ENCODE data around the gene TMEM115. TPM values are rescaled to one million over a fixed set of nuclear protein-coding genes. Genes with fewer than 3 reads are reported as not detected.

The TMEM115 gene
- total and polyA plus RNA-seq, 9 of the 15 experiments (the other 6 are each of a cell fraction or from before 2014, with no cell fraction given), result 1.6 to 26.9 (median 14.1) TPM

DNA sequence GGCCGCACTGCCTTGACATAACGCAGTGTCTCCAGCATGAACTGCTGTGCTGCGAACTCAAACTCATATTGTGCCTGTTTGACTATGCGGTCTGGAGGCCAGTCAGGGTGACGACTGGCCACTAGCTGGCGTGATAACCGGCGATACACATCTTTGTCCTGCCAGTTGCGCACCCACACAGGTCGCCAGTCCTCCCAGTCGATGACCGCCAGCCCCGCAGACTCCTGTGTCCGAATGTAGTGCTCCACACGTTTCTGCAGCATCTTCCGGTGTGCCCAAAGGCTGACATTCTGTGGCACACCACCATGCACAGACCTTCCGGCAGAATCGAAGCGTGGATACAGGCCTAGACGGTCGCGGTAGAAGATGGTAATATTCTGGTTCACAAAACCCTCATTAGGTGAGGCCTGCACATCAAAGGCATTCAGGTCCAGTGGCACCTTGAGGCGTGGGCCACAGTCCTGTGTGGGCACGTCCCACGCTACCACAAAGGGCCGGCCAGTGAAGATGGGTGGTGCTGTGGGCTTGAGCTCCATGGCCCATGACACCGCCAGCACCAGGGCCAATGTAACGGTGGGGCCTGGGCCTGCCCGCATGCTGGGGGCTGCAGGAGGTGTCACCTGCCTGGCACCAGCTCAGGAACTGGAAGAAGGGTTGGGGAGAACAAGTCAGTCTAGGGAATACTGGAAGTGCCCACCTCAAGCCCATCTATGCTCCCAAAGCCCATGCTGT is 39.3 kb downstream of the TMEM115 start:
- H3K9me3 ChIP-seq (replicated peaks; ENCODE audit: control insufficient read depth, insufficient read depth, low read depth, low read length), result no peaks in the 10 kb centered on the region
- H3K9me1 ChIP-seq (ENCODE audit: control insufficient read depth, insufficient read depth, low read length), result no peaks in the 10 kb centered on the region
- H3K4me2 ChIP-seq (ENCODE audit: insufficient read depth, low read length), result peak overlapping the region; percentile 90
- peaks cover 36 to 80% of the 10 kb centered on the region in 2 experiments for H3K4me1 ChIP-seq (replicated peaks in 1 of 2; ENCODE audit: control insufficient read depth in 2 of 2, insufficient read depth in 2 of 2, low read length in 2 of 2)
- TF ChIP-seq ZBTB8A (IDR thresholded peaks at IDR 0.05; ENCODE audit: partially characterized antibody), result no peak
- 0 out of 2 replicates have a peak, but pooled peaks have one; percentile 2 for TF ChIP-seq ETV5 (CRISPR knock-in tag; IDR thresholded peaks at IDR 0.05; ENCODE audit: low read depth)
- no peak for TF ChIP-seq JUN (IDR thresholded peaks at IDR 0.05; ENCODE audit: borderline replicate concordance, low read depth, low read length)
- no peak for TF ChIP-seq JUN (CRISPR knock-in tag; IDR thresholded peaks at IDR 0.05; ENCODE audit: borderline replicate concordance)
- TF ChIP-seq, protein P1, sequence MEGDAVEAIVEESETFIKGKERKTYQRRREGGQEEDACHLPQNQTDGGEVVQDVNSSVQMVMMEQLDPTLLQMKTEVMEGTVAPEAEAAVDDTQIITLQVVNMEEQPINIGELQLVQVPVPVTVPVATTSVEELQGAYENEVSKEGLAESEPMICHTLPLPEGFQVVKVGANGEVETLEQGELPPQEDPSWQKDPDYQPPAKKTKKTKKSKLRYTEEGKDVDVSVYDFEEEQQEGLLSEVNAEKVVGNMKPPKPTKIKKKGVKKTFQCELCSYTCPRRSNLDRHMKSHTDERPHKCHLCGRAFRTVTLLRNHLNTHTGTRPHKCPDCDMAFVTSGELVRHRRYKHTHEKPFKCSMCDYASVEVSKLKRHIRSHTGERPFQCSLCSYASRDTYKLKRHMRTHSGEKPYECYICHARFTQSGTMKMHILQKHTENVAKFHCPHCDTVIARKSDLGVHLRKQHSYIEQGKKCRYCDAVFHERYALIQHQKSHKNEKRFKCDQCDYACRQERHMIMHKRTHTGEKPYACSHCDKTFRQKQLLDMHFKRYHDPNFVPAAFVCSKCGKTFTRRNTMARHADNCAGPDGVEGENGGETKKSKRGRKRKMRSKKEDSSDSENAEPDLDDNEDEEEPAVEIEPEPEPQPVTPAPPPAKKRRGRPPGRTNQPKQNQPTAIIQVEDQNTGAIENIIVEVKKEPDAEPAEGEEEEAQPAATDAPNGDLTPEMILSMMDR (IDR thresholded peaks at IDR 0.05 in 2 of 3, conservative IDR thresholded peaks at IDR 0.05 in 1 of 3; ENCODE audit: insufficient read depth in 2 of 3, low read depth in 1 of 3, low read length in 3 of 3), result 0 out of 6 replicates have a peak, but pooled peaks of 2 of the 3 experiments have one; percentile 5 to 14
- no peak for TF ChIP-seq NCOA1 (IDR thresholded peaks at IDR 0.05; ENCODE audit: low read depth)
- TF ChIP-seq, protein P2, sequence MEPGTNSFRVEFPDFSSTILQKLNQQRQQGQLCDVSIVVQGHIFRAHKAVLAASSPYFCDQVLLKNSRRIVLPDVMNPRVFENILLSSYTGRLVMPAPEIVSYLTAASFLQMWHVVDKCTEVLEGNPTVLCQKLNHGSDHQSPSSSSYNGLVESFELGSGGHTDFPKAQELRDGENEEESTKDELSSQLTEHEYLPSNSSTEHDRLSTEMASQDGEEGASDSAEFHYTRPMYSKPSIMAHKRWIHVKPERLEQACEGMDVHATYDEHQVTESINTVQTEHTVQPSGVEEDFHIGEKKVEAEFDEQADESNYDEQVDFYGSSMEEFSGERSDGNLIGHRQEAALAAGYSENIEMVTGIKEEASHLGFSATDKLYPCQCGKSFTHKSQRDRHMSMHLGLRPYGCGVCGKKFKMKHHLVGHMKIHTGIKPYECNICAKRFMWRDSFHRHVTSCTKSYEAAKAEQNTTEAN (CRISPR knock-in tag; IDR thresholded peaks at IDR 0.05), result no peak
- TF ChIP-seq, protein P3, sequence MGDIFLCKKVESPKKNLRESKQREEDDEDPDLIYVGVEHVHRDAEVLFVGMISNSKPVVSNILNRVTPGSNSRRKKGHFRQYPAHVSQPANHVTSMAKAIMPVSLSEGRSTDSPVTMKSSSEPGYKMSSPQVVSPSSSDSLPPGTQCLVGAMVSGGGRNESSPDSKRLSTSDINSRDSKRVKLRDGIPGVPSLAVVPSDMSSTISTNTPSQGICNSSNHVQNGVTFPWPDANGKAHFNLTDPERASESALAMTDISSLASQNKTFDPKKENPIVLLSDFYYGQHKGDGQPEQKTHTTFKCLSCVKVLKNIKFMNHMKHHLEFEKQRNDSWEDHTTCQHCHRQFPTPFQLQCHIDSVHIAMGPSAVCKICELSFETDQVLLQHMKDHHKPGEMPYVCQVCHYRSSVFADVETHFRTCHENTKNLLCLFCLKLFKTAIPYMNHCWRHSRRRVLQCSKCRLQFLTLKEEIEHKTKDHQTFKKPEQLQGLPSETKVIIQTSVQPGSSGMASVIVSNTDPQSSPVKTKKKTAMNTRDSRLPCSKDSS (IDR thresholded peaks at IDR 0.05; ENCODE audit: low read depth, partially characterized antibody), result no peak
- no peak for TF ChIP-seq DNMT1 (IDR thresholded peaks at IDR 0.05)
- TF ChIP-seq ZNF12 (CRISPR knock-in tag; IDR thresholded peaks at IDR 0.05), result no peak
- TF ChIP-seq, protein P4, sequence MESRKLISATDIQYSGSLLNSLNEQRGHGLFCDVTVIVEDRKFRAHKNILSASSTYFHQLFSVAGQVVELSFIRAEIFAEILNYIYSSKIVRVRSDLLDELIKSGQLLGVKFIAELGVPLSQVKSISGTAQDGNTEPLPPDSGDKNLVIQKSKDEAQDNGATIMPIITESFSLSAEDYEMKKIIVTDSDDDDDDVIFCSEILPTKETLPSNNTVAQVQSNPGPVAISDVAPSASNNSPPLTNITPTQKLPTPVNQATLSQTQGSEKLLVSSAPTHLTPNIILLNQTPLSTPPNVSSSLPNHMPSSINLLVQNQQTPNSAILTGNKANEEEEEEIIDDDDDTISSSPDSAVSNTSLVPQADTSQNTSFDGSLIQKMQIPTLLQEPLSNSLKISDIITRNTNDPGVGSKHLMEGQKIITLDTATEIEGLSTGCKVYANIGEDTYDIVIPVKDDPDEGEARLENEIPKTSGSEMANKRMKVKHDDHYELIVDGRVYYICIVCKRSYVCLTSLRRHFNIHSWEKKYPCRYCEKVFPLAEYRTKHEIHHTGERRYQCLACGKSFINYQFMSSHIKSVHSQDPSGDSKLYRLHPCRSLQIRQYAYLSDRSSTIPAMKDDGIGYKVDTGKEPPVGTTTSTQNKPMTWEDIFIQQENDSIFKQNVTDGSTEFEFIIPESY (CRISPR knock-in tag; IDR thresholded peaks at IDR 0.05), result peak; percentile 80; the same call in 1 of the 2 replicates
- TF ChIP-seq ZNF589 (CRISPR knock-in tag; IDR thresholded peaks at IDR 0.05; ENCODE audit: low read depth), result no peak
- peak overlapping the region; percentile 98 for H3K9ac ChIP-seq (ENCODE audit: insufficient read depth in 1 of 2, low read depth in 2 of 2, low read length in 2 of 2)
- WGBS (ENCODE audit: insufficient coverage, low coverage, missing lambda C conversion rate), result 76% methylated on average over 19 of the region's 29 CpGs
- H3K4me3 ChIP-seq, result peak overlapping the region; percentile 81
- H3K79me2 ChIP-seq (ENCODE audit: control insufficient read depth, insufficient read depth, low read length), result peaks cover 22% of the 10 kb centered on the region
- in situ Hi-C loops (cut with MboI) (no loop called here), intact Hi-C loops (cut with micrococcal nuclease) (no loop called here)
- ATAC-seq (no peak), FAIRE-seq (peak; percentile 32), DNase-seq (ENCODE audit: extremely low read depth in 1 of 4, low spot score in 3 of 4) (no peak)
- peaks cover 29% of the 10 kb centered on the region; the same call in 2 of the 3 replicates for H3K36me3 ChIP-seq (ENCODE audit: control insufficient read depth, insufficient read depth, low read length)
- no TSS peak for BruUV-seq (replicated peaks)
- H3K27ac ChIP-seq (ENCODE audit: extremely low read depth, low read depth, low read length), result peak overlapping the region; percentile 100; the same call in 1 of the 3 replicates
- no peaks in the 10 kb centered on the region for H3K27me3 ChIP-seq (ENCODE audit: control insufficient read depth in 2 of 2, insufficient read depth in 2 of 2, low read length in 2 of 2)
- POLR2A ChIA-PET, result interaction anchor here (0.9 to 1.2 kb wide), 3 partner anchors 8 to 58 kb away, joined by 4 to 5 read pairs (median 4); partner anchors contain the start of gene TUSC2
- CTCF ChIA-PET (ENCODE audit: low intra/inter-chr PET ratio), result no interaction called here
- no peaks in the 10 kb centered on the region for H4K20me1 ChIP-seq (replicated peaks; ENCODE audit: control insufficient read depth, insufficient read depth, low read length)
- H2AFZ ChIP-seq (ENCODE audit: low read depth, low read length), result no peak overlapping the region
